Activated CD4-positive, CD25-positive, alpha-beta regulatory T cell treated with anti-CD3 and anti-CD28 coated beads, Interleukin-2, amount 50 U/mL, for 24 hours (primary cell): ENCODE data around the gene MUC5AC.
"Not testable (repeated sequence)": the region's sequence is repeated elsewhere in the genome, so short reads cannot be mapped to it uniquely, and the experiment has no call there.

Experiments
- ATAC-seq, 2 donors: fragments of 150-1000 bp; cut with Tn5 transposase; one replicate each; pipeline ENCODE4 v1.10.0; 2021; ENCODE audit warnings: mild to moderate bottlenecking in 1 of 2, moderate library complexity in 1 of 2

Gene MUC5AC

GRCh38 chr11:1239596-1240205 is 81.9 kb downstream of the MUC5AC start:
- ATAC-seq = no peak

DNA sequence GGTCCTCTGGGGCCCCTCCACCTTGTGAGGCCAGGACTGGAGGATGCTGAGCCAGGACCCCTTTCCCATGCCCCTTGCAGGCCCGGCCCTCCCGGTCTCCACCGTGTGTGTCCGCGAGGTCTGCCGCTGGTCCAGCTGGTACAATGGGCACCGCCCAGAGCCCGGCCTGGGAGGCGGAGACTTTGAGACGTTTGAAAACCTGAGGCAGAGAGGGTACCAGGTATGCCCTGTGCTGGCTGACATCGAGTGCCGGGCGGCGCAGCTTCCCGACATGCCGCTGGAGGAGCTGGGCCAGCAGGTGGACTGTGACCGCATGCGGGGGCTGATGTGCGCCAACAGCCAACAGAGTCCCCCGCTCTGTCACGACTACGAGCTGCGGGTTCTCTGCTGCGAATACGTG is 83.0 kb downstream of the MUC5AC start:
- ATAC-seq = no peak

GRCh38 chr11:1241706-1242105 is 84.0 kb downstream of the MUC5AC start:
- ATAC-seq = no peak

DNA sequence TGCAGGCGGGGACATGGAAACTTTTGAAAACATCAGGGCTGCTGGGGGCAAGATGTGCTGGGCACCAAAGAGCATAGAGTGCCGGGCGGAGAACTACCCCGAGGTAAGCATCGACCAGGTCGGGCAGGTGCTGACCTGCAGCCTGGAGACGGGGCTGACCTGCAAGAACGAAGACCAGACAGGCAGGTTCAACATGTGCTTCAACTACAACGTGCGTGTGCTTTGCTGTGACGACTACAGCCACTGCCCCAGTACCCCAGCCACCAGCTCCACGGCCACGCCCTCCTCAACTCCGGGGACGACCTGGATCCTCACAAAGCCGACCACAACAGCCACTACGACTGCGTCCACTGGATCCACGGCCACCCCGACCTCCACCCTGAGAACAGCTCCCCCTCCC is 84.5 kb downstream of the MUC5AC start:
- no peak for ATAC-seq

GRCh38 chr11:1242751-1243150 is 85.0 kb downstream of the MUC5AC start:
- not testable (repeated sequence) for ATAC-seq

GRCh38 chr11:1243521-1243920 is 85.8 kb downstream of the MUC5AC start:
- not testable (repeated sequence) for ATAC-seq

DNA sequence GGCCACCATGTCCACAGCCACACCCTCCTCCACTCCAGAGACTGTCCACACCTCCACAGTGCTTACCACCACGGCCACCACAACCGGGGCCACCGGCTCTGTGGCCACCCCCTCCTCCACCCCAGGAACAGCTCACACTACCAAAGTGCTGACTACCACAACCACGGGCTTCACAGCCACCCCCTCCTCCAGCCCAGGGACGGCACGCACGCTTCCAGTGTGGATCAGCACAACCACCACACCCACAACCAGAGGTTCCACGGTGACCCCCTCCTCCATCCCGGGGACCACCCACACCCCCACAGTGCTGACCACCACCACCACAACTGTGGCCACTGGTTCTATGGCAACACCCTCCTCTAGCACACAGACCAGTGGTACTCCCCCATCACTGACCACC is 86.8 kb downstream of the MUC5AC start:
- not testable (repeated sequence) for ATAC-seq

- ATAC-seq = not testable (repeated sequence)
Measured at GRCh38 chr11:1245717-1246116, 88.0 kb downstream of the MUC5AC start.

DNA sequence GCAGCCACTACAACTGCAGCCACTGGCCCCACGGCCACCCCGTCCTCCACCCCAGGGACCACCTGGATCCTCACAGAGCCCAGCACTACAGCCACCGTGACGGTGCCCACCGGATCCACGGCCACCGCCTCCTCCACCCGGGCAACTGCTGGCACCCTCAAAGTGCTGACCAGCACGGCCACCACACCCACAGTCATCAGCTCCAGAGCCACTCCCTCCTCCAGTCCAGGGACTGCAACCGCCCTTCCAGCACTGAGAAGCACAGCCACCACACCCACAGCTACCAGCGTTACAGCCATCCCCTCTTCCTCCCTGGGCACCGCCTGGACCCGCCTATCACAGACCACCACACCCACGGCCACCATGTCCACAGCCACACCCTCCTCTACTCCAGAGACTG is 88.5 kb downstream of the MUC5AC start:
- ATAC-seq = not testable (repeated sequence)

- ATAC-seq = not testable (repeated sequence)
Measured at GRCh38 chr11:1247026-1247425, 89.3 kb downstream of the MUC5AC start.

DNA sequence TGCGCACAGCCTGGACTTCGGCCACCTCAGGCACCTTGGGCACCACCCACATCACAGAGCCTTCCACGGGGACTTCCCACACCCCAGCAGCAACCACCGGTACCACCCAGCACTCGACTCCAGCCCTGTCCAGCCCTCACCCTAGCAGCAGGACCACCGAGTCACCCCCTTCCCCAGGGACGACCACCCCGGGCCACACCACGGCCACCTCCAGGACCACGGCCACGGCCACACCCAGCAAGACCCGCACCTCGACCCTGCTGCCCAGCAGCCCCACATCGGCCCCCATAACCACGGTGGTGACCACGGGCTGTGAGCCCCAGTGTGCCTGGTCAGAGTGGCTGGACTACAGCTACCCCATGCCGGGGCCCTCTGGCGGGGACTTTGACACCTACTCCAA is 91.2 kb downstream of the MUC5AC start:
- not testable (repeated sequence) for ATAC-seq

- ATAC-seq = not testable (repeated sequence)
Measured at GRCh38 chr11:1250411-1250810, 92.7 kb downstream of the MUC5AC start.
